ENCODE data around the gene ZCCHC18. TPM values are rescaled to one million over a fixed set of nuclear protein-coding genes. Genes with fewer than 3 reads are reported as not detected.

Gene ZCCHC18
- total RNA-seq, 1 experiment from 2014 or later: 5.8 TPM

DNA sequence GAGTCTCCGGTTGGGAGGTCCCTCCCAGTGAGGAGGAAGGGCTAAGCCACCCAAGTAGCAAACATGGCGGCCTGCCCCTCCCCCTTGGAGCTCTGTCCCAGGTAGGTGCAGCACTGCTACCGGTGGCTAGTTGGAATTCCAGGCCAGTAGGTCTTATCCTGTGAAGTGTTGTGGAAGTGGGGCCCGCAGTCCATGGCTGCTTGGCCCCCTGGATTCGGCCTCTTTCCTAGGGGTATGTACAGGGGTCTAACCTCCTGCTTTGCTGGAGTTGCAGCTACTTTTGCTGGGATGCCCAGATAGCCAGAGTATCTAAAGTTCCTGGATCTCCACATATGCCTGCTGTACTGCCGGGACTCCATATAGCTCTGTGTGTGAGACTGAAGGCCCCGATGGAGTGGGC lies 26.4 kb upstream of the ZCCHC18 start:
- no peaks in the 10 kb centered on the region for H3F3A ChIP-seq (ENCODE audit: low read length, unreplicated experiment)
- no peak overlapping the region for H3K9ac ChIP-seq (ENCODE audit: low read length)
- no peak overlapping the region for H3K4me2 ChIP-seq (ENCODE audit: low read length)
- no peaks in the 10 kb centered on the region for H3K9me3 ChIP-seq (ENCODE audit: low read length)
- BruUV-seq (replicated peaks): no TSS peak
- TF ChIP-seq EZH2phosphoT487 (IDR thresholded peaks at IDR 0.05; ENCODE audit: borderline replicate concordance, low read length) (no peak), CTCF (conservative IDR thresholded peaks at IDR 0.05; ENCODE audit: low read depth, low read length) (no peak), EZH2 (IDR thresholded peaks at IDR 0.05; ENCODE audit: low read length, unreplicated experiment) (no peak)
- H3K36me3 ChIP-seq (ENCODE audit: low read depth, low read length): no peaks in the 10 kb centered on the region
- DNase-seq (no peak), ATAC-seq (no peak)
- no peaks in the 10 kb centered on the region for H3K9me2 ChIP-seq (replicated peaks; ENCODE audit: low read length)
- POLR2A ChIA-PET (ENCODE audit: unreplicated experiment): no interaction called here
- CTCF ChIA-PET: no interaction called here
- no peak overlapping the region for H2AFZ ChIP-seq (ENCODE audit: low read length)
- intact Hi-C loops (cut with micrococcal nuclease): no loop called here
- H3K79me2 ChIP-seq (ENCODE audit: low read length): no peaks in the 10 kb centered on the region
- no peaks in the 10 kb centered on the region for H4K20me1 ChIP-seq (ENCODE audit: low read length)
- no peaks in the 10 kb centered on the region for H3K4me1 ChIP-seq (ENCODE audit: insufficient read depth, low read length)
- no peak overlapping the region for H3K4me3 ChIP-seq (ENCODE audit: low read length)
- peaks cover 16% of the 10 kb centered on the region for H3K27me3 ChIP-seq (ENCODE audit: low read length)
- H3K27ac ChIP-seq (ENCODE audit: low read length): no peak overlapping the region

DNA sequence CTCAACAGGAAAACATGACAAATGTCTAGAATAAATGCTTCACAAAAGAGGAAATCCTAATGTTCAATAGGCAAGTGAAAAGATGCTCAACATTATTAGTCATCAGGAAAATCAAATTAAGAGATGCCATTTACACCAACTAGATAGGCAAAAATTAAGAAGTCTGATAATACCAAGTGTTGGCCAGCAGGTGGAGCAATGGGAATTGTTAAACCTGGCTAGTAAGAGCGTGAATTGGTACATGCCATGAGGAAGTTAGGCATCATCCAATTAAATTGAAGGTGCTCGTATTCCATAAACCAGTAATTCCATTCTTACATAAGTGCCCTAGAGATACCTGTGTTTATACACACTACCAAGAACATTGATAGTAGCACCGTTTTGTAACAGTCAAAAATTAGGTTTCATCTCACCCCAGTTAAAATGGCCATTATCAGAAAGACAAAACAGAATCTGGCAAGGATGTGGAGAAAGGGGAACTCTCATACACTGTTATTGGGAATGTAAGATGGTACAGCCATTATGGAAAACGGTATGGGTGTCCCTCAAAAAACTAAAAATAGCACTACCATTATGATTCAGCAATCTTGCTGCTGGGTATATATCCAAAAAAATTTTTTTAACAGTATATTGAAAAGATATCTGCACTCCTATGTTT lies 14.0 kb upstream of the ZCCHC18 start:
- intact Hi-C loops (cut with micrococcal nuclease): loop anchor here (1.0 kb wide), 2 partner anchors 15 to 38 kb away; no protein-coding TSS in a partner anchor
- H3K9me2 ChIP-seq (replicated peaks; ENCODE audit: low read length): no peaks in the 10 kb centered on the region
- DNase-seq (peak; percentile 66), ATAC-seq (peak; percentile 73)
- H3K79me2 ChIP-seq (ENCODE audit: low read length): no peaks in the 10 kb centered on the region
- no peak overlapping the region for H3K27ac ChIP-seq (ENCODE audit: low read length)
- H3F3A ChIP-seq (ENCODE audit: low read length, unreplicated experiment): no peaks in the 10 kb centered on the region
- no peak overlapping the region for H3K4me2 ChIP-seq (ENCODE audit: low read length)
- H3K4me3 ChIP-seq (ENCODE audit: low read length): no peak overlapping the region
- ChIA-PET CTCF (interaction anchor here (0.7 kb wide), 1 partner anchor 15 kb away, joined by 3 read pairs; no protein-coding TSS in a partner anchor), POLR2A (ENCODE audit: unreplicated experiment) (no interaction called here)
- H3K4me1 ChIP-seq (ENCODE audit: insufficient read depth, low read length): no peaks in the 10 kb centered on the region
- no peaks in the 10 kb centered on the region for H3K9me3 ChIP-seq (ENCODE audit: low read length)
- no peak overlapping the region for H2AFZ ChIP-seq (ENCODE audit: low read length)
- no peak overlapping the region for H3K9ac ChIP-seq (ENCODE audit: low read length)
- peaks cover 32% of the 10 kb centered on the region for H3K27me3 ChIP-seq (ENCODE audit: low read length)
- no peak for TF ChIP-seq EZH2phosphoT487 (IDR thresholded peaks at IDR 0.05; ENCODE audit: borderline replicate concordance, low read length)
- peak; percentile 68 for TF ChIP-seq CTCF (conservative IDR thresholded peaks at IDR 0.05; ENCODE audit: low read depth, low read length)
- TF ChIP-seq EZH2 (IDR thresholded peaks at IDR 0.05; ENCODE audit: low read length, unreplicated experiment): no peak
- no peaks in the 10 kb centered on the region for H4K20me1 ChIP-seq (ENCODE audit: low read length)
- no peaks in the 10 kb centered on the region for H3K36me3 ChIP-seq (ENCODE audit: low read depth, low read length)
- no TSS peak for BruUV-seq (replicated peaks)

DNA sequence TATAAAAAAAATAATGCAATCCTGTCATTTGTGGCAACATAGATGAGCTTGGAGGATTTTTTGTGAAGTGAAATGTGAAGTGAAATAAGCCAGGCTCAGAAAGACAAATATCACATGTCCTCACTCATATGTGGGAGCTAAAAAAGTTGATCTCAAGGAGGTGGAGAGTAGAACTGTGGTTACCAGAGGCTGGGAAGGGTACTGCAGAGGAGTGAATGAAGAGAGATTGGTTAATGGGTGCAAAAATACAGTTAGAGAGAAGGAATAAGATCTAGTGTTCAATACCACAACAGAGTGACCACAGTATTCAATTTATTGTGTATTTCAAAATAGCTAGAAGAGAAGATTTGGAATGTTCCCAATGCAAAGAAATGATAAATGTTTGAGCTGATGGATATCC lies 13.4 kb upstream of the ZCCHC18 start:
- no peaks in the 10 kb centered on the region for H4K20me1 ChIP-seq (ENCODE audit: low read length)
- H2AFZ ChIP-seq (ENCODE audit: low read length): no peak overlapping the region
- no peaks in the 10 kb centered on the region for H3K9me3 ChIP-seq (ENCODE audit: low read length)
- BruUV-seq (replicated peaks): no TSS peak
- ATAC-seq (no peak), DNase-seq (no peak)
- POLR2A ChIA-PET (ENCODE audit: unreplicated experiment): no interaction called here
- no peaks in the 10 kb centered on the region for H3K36me3 ChIP-seq (ENCODE audit: low read depth, low read length)
- no peaks in the 10 kb centered on the region for H3K9me2 ChIP-seq (replicated peaks; ENCODE audit: low read length)
- H3K4me3 ChIP-seq (ENCODE audit: low read length): no peak overlapping the region
- no peaks in the 10 kb centered on the region for H3K4me1 ChIP-seq (ENCODE audit: insufficient read depth, low read length)
- H3F3A ChIP-seq (ENCODE audit: low read length, unreplicated experiment): no peaks in the 10 kb centered on the region
- intact Hi-C loops (cut with micrococcal nuclease): loop anchor here (1.0 kb wide), 2 partner anchors 14 to 37 kb away; no protein-coding TSS in a partner anchor
- no peak for TF ChIP-seq CTCF (conservative IDR thresholded peaks at IDR 0.05; ENCODE audit: low read depth, low read length)
- no peak for TF ChIP-seq EZH2 (IDR thresholded peaks at IDR 0.05; ENCODE audit: low read length, unreplicated experiment)
- no peak for TF ChIP-seq EZH2phosphoT487 (IDR thresholded peaks at IDR 0.05; ENCODE audit: borderline replicate concordance, low read length)
- H3K4me2 ChIP-seq (ENCODE audit: low read length): no peak overlapping the region
- CTCF ChIA-PET: interaction anchor here (0.7 kb wide), 1 partner anchor 14 kb away, joined by 3 read pairs; no protein-coding TSS in a partner anchor
- H3K27ac ChIP-seq (ENCODE audit: low read length): no peak overlapping the region
- H3K27me3 ChIP-seq (ENCODE audit: low read length): peaks cover 32% of the 10 kb centered on the region
- no peaks in the 10 kb centered on the region for H3K79me2 ChIP-seq (ENCODE audit: low read length)
- H3K9ac ChIP-seq (ENCODE audit: low read length): no peak overlapping the region

All from PC-3 (cell line).